LoVo (cell line): ENCODE measurements around the gene SLC38A7.
"Not testable (repeated sequence)": the region's sequence is repeated elsewhere in the genome, so short reads cannot be mapped to it uniquely, and the experiment has no call there.

Source experiments
- DNase-seq: peaks from one replicate; pipeline ENCODE4 v3.0.0-alpha.2; 2016; ENCODE audit warnings: low spot score

SLC38A7 gene

GRCh38 chr16:58678716-58679115 is 5.9 kb downstream of the SLC38A7 start:
- DNase-seq, result no peak

- no peak for DNase-seq
These were observed 6.3 kb downstream of the SLC38A7 start for GRCh38 chr16:58678269-58678668.

GRCh38 chr16:58670946-58671583 is 13.5 kb downstream of the SLC38A7 start:
- DNase-seq, result no peak

- DNase-seq, result no peak
These were observed 14.4 kb downstream of the SLC38A7 start for GRCh38 chr16:58670177-58670576.

GRCh38 chr16:58665200-58665599 is 19.4 kb downstream of the SLC38A7 start:
- DNase-seq, result no peak

- DNase-seq, result peak; percentile 76
These were observed 23.3 kb downstream of the SLC38A7 start for GRCh38 chr16:58661199-58661830.

- not testable (repeated sequence) for DNase-seq
These were observed 24.7 kb downstream of the SLC38A7 start for GRCh38 chr16:58659911-58660310.

GRCh38 chr16:58658796-58659211 is 25.8 kb downstream of the SLC38A7 start:
- DNase-seq, result no peak

GRCh38 chr16:58656899-58657298 is 27.7 kb downstream of the SLC38A7 start:
- DNase-seq, result no peak

- DNase-seq, result no peak
These were observed 29.4 kb downstream of the SLC38A7 start for GRCh38 chr16:58655215-58655596.

GRCh38 chr16:58654560-58655214 is 29.9 kb downstream of the SLC38A7 start:
- no peak for DNase-seq

- DNase-seq, result no peak
These were observed 31.8 kb downstream of the SLC38A7 start for GRCh38 chr16:58652741-58653140.

GRCh38 chr16:58651965-58652348 is 32.6 kb downstream of the SLC38A7 start:
- DNase-seq, result no peak

GRCh38 chr16:58649707-58650106 is 34.9 kb downstream of the SLC38A7 start:
- DNase-seq, result no peak

GRCh38 chr16:58647107-58647506 is 37.5 kb downstream of the SLC38A7 start:
- DNase-seq, result no peak

- DNase-seq, result no peak
These were observed 39.6 kb downstream of the SLC38A7 start for GRCh38 chr16:58644765-58645487.

GRCh38 chr16:58644108-58644507 is 40.5 kb downstream of the SLC38A7 start:
- DNase-seq, result no peak

GRCh38 chr16:58640949-58641348 is 43.6 kb downstream of the SLC38A7 start:
- DNase-seq, result no peak

GRCh38 chr16:58639836-58640235 is 44.7 kb downstream of the SLC38A7 start:
- no peak for DNase-seq

- no peak for DNase-seq
These were observed 45.3 kb downstream of the SLC38A7 start for GRCh38 chr16:58639230-58639629.

GRCh38 chr16:58638148-58639036 is 46.2 kb downstream of the SLC38A7 start:
- DNase-seq, result peak; percentile 58

- DNase-seq, result not testable (repeated sequence)
These were observed 47.5 kb downstream of the SLC38A7 start for GRCh38 chr16:58637021-58637420.
